Cardiac septum (tissue), 1 donor: ENCODE data around the gene EZH2. TPM values are rescaled to one million over a fixed set of nuclear protein-coding genes. Genes with fewer than 3 reads are reported as not detected.

Experiments used
- DNase-seq: peaks from one replicate; pipeline ENCODE4 v3.0.0-alpha.2; 2020; ENCODE audit warnings: low spot score
- intact Hi-C: fragments of 100-400 bp; cut with DNase I; formaldehyde crosslinking; loops from one replicate; pipeline ENCODE4 v1.14.0; 2022
- long read RNA-seq: library from polyadenylated mRNA; unstranded; transcript quantifications from one replicate; pipeline ENCODE4 v2.0.0, GENCODE V29; 2021
- total RNA-seq: library from RNA; stranded (reverse); fragmentation: NEBNext Ultra II Directional; extraction: Animal tissue kit (Norgen Biotek cat#: 25700); gene quantifications from one replicate; pipeline ENCODE4 v1.2.1, GENCODE V29; 2021
- donor health status: DM: no; HTN: no; CAD: no.

EZH2 gene
- total RNA-seq = 1.5 TPM
- long read RNA-seq, partial matches to known transcripts = 0 of 2 reads
- long read RNA-seq, other reads (novel, unspliced or antisense) = 1 of 2 reads

DNA sequence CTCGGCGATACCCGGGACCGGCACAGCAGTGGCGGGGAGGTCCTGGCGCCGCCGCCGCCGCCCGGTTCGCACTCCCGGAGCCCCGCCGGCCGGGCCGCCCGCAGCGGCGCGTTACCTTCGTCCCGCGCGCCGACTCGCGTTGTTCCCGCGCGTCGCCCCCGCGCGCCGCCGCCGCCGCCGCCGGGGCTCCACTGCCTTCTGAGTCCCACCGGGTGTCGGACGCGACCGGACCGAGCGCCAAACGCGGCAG lies at the start of gene EZH2:
TSS of gene EZH2 (minus strand) at position 243 of the 250 bp plus-strand sequence. CDS start 36,993 bp downstream, outside the sequence.
- intact Hi-C loops = loop anchor here (2.0 kb wide), 2 partner anchors 57 to 185 kb away; partner anchors contain the start of gene CUL1
- DNase-seq = no peak

GRCh38 chr7:148931470-148931869 lies 47.4 kb upstream of the EZH2 start:
- intact Hi-C loops = no loop called here
- no peak for DNase-seq

DNA sequence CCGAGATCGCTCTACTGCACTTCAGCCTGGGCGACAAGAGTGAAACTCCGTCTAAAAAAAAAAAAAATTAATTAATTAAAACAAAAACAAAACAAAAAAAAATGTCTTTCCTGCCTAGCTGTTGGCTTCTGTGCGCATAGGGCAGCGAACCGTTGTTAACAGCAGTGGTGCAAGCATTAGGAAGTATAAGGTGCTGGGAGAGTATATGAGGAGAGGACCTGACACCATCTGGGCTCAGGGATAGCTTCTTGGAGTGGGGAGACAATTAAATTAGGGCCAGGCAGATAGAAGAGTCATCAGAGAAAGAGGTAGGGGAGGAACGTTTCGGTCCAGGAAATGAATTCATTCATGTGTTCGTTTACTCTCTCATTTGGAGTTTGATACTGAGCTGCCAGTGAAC lies 46.2 kb upstream of the EZH2 start:
- intact Hi-C loops = no loop called here
- peak; percentile 5 for DNase-seq

GRCh38 chr7:148929176-148929575 lies 45.1 kb upstream of the EZH2 start:
- intact Hi-C loops = no loop called here

DNA sequence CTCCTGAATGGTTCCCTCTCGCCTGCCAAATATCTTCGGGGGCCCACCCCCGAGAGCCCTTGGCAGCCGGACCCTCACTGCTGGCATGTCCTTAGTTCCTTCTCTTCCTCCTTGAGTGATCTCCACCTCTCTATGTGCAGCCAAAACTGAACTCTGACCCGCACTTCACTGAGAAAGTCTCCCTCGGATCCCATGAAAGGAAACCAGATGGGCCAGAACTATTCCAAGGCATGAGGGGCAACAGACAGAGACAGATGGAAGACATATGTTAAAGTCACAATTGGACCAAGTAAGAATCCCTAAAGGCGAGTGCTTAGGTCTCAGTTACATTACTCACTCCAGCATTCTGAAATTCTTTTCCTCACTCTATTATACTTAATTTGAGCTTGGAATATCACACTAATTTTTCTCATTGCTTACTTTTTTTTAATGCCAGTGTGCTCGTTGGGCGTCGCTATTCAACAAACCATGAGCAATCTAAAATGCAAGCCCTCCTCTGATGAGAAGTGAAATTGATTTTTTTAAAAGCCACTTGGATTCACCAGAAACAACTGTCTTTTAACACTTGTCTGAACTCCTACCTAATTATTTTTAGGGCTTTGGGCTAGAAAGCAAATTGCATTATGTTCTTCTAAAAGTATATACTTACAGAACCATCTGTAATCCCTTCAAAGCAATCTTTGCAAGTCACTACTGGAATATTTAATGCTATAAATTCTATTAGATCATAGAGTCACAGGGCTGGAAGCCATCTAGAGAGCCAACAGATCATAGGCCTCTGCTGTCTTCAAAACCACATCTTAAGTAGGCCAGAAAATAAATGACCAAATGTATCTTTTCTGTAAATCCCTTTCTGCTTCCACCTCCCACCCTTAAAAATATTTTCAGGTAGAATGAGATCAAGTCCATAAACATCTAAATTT lies 43.3 kb upstream of the EZH2 start:
- intact Hi-C loops = no loop called here

More at GRCh38 chr7:148929176-148929575, 45.1 kb upstream of the EZH2 start:
- no peak for DNase-seq

GRCh38 chr7:148925836-148926235 lies 41.7 kb upstream of the EZH2 start:
- intact Hi-C loops = no loop called here
- peak; percentile 36 for DNase-seq

More for the DNA sequence above, 43.3 kb upstream of the EZH2 start:
- peak; percentile 38 for DNase-seq

GRCh38 chr7:148924011-148924410 lies 39.9 kb upstream of the EZH2 start:
- intact Hi-C loops = no loop called here
- DNase-seq = peak; percentile 69

DNA sequence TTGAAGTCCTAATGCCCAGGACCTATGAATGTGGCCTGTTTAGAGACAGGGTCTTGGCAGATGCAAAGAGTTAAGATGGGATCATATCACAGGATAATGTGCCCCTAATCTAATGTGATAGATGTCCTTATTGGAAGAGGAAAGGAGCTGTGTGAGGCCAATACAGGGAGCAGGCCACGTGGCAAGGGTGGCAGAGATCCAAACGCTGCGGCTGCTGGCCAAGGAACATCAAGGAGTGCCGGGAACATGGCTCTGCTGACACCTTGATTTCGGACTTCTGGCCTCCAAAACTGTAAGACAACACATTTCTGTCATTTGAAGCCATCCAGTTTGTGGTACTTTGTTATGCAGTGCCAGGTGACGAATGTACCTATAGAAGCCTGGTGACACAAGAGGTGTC lies 37.7 kb upstream of the EZH2 start:
- peak; percentile 53 for DNase-seq
- intact Hi-C loops = no loop called here

- intact Hi-C loops = no loop called here
- DNase-seq = peak; percentile 24
Measured at GRCh38 chr7:148921189-148921588, 37.1 kb upstream of the EZH2 start.

- intact Hi-C loops = no loop called here
- no peak for DNase-seq
Measured at GRCh38 chr7:148919859-148920258, 35.8 kb upstream of the EZH2 start.

- intact Hi-C loops = no loop called here
Measured at GRCh38 chr7:148918058-148918596, 34.0 kb upstream of the EZH2 start.

GRCh38 chr7:148916186-148916585 lies 32.1 kb upstream of the EZH2 start:
- DNase-seq = no peak
- intact Hi-C loops = no loop called here

More at GRCh38 chr7:148918058-148918596, 34.0 kb upstream of the EZH2 start:
- DNase-seq = no peak

DNA sequence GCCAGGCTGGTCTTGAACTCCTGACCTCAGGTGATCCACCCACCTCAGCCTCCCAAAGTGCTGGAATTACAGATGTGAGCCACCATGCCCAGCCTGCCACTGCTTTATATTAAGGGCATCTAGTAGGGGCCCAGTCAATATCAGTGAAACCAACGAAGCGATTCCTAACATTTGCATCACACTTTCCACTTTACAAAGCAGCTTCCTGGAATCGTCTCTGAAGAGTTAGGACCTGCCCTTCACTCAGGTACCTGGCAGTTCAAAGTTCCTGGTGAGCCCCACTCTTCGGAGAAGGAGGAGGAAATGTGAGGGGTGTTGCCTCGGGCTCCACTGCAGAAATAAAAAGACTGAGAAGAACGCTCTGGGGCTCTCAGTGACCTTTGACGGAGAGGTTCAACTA lies 31.1 kb upstream of the EZH2 start:
- no peak for DNase-seq
- intact Hi-C loops = no loop called here

- DNase-seq = peak; percentile 62
- intact Hi-C loops = no loop called here
Measured at GRCh38 chr7:148914208-148914777, 30.2 kb upstream of the EZH2 start.

- peak; percentile 31 for DNase-seq
- intact Hi-C loops = no loop called here
Measured at GRCh38 chr7:148912758-148913541, 28.9 kb upstream of the EZH2 start.

GRCh38 chr7:148912151-148912550 lies 28.1 kb upstream of the EZH2 start:
- intact Hi-C loops = no loop called here
- DNase-seq = peak; percentile 31

GRCh38 chr7:148911626-148912025 lies 27.5 kb upstream of the EZH2 start:
- DNase-seq = peak; percentile 19
- intact Hi-C loops = no loop called here

GRCh38 chr7:148909568-148909967 lies 25.5 kb upstream of the EZH2 start:
- intact Hi-C loops = no loop called here
- no peak for DNase-seq

DNA sequence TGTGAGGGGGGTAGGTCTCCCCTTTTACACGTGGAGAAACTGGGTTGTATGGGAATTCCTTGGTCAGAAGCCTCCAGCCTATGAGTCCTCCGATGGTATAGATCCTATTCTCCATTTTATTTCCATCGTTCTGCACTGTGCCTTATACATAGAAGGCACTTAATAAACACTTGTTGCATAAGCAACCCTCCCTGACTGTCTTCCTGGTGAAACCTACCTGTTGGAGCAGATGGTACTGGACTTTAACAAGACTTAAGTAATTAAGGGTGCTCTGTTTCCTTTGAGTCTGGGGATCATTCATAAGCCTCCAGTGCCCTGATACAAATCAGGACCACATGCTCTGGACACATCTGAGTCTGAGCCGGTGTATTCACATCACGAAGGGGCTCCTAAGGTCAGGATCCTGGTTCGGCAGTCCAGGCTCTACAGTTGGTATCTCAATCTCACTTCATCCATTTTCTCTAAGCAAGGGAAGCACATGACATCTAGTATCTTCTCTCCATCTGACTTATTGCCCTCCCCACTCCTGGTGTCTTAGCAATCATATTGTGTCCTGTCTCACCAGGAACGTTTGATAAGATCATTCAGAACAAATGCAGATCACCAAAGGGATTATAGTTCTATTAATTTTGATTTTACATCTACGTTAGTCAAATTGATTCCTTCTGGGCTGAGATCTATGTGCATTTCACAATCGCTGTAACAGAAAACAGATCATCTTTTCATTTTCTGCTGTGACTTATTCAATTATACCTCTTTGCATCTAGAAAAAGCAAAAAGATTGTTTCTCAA lies 22.8 kb upstream of the EZH2 start:
- intact Hi-C loops = no loop called here
- no peak for DNase-seq
